Neural cell (in vitro differentiated cells): ENCODE results near the gene SPIN1. TPM values are rescaled to one million over a fixed set of nuclear protein-coding genes. Genes with fewer than 3 reads are reported as not detected.

Experiments used
- H2AFZ ChIP-seq: fragments of 200-600, 300-800 bp; sonication (generic), shearing (Covaris generic); 2 replicates; pipeline ENCODE4 v1.6.0; 2014; ENCODE audit warnings: low read depth, mild to moderate bottlenecking, antibody characterized with exemption, low read length, moderate library complexity
- H3F3A ChIP-seq: fragments of 200-600 bp; shearing (Covaris generic); 2 replicates; pipeline ENCODE4 v1.6.1; 2016; ENCODE audit warnings: mild to moderate bottlenecking, moderate library complexity, mixed read lengths, antibody characterized with exemption, low read length; ENCODE audit not compliant: insufficient read depth, poor library complexity, severe bottlenecking
- H3K27ac ChIP-seq: fragments of 200-600, 300-800 bp; sonication (generic), shearing (Covaris generic); 2 replicates; pipeline ENCODE4 v1.5.1; 2014; ENCODE audit warnings: mild to moderate bottlenecking, low read length, moderate library complexity
- H3K27me3 ChIP-seq: fragments of 300-800, 200-600 bp; sonication (generic), shearing (Covaris generic); 2 replicates; pipeline ENCODE4 v1.6.0; 2014; ENCODE audit warnings: mild to moderate bottlenecking, low read depth, low read length, moderate library complexity; ENCODE audit not compliant: insufficient read depth
- H3K36me3 ChIP-seq: fragments of 300-800, 200-600 bp; sonication (generic), shearing (Covaris generic); 2 replicates; pipeline ENCODE4 v1.5.1; 2014; ENCODE audit warnings: mild to moderate bottlenecking, antibody characterized with exemption, low read length, moderate library complexity; ENCODE audit not compliant: insufficient read depth
- H3K4me2 ChIP-seq: fragments of 300-800, 200-600 bp; sonication (generic), shearing (Covaris generic); 2 replicates; pipeline ENCODE4 v1.6.0; 2014; ENCODE audit warnings: mild to moderate bottlenecking, low read length
- H3K4me3 ChIP-seq: fragments of 300-800, 200-600 bp; sonication (generic), shearing (Covaris generic); 2 replicates; pipeline ENCODE4 v1.5.1; 2014; ENCODE audit warnings: mild to moderate bottlenecking, low read length, moderate library complexity
- H3K79me2 ChIP-seq: fragments of 200-600 bp; shearing (Covaris generic); replicated peaks from 2 replicates; pipeline ENCODE4 v1.6.0; 2014; ENCODE audit warnings: mild to moderate bottlenecking, low read length, moderate library complexity; ENCODE audit not compliant: insufficient read depth
- H3K9ac ChIP-seq: fragments of 300-800, 200-600 bp; sonication (generic), shearing (Covaris generic); 2 replicates; pipeline ENCODE4 v1.6.1; 2016; ENCODE audit warnings: mild to moderate bottlenecking, low read length, mixed read lengths
- H3K9me2 ChIP-seq: fragments of 200-600 bp; shearing (Covaris generic); 2 replicates; pipeline ENCODE4 v1.6.1; 2016; ENCODE audit warnings: mild to moderate bottlenecking, low read length, mixed read lengths; ENCODE audit not compliant: insufficient read depth
- H3K9me3 ChIP-seq: fragments of 200-600, 300-800 bp; sonication (generic), shearing (Covaris generic); 2 replicates; pipeline ENCODE4 v1.6.1; 2016; ENCODE audit warnings: mild to moderate bottlenecking, mixed run types, low read length, moderate library complexity, mixed read lengths
- H4K20me1 ChIP-seq: fragments of 200-600 bp; shearing (Covaris generic); 2 replicates; pipeline ENCODE4 v1.6.1; 2016; ENCODE audit warnings: mild to moderate bottlenecking, mixed run types; ENCODE audit not compliant: insufficient read depth
- CTCF ChIP-seq: fragments of 450-650 bp; IDR thresholded peaks from 2 replicates; pipeline ENCODE4 v1.5.1; 2014; ENCODE audit warnings: antibody characterized with exemption, mild to moderate bottlenecking, moderate library complexity; ENCODE audit not compliant: poor library complexity, severe bottlenecking
- EP300 ChIP-seq: fragments of 450-650 bp; conservative IDR thresholded peaks from 2 replicates; pipeline ENCODE4 v1.6.1; 2014; ENCODE audit warnings: antibody characterized with exemption, mild to moderate bottlenecking, moderate library complexity; ENCODE audit not compliant: poor library complexity, severe bottlenecking
- EZH2 ChIP-seq: fragments of 200-600, 300-800 bp; shearing (Covaris generic), sonication (generic); IDR thresholded peaks from 2 replicates; pipeline ENCODE4 v1.6.1; 2014; ENCODE audit warnings: antibody characterized with exemption, low read length, borderline replicate concordance, mild to moderate bottlenecking; ENCODE audit not compliant: insufficient read depth, poor library complexity, severe bottlenecking
- MXI1 ChIP-seq: fragments of 450-650 bp; conservative IDR thresholded peaks from 2 replicates; pipeline ENCODE4 v1.6.1; 2014; ENCODE audit warnings: antibody characterized with exemption, mild to moderate bottlenecking; ENCODE audit not compliant: poor library complexity, severe bottlenecking
- POLR2AphosphoS5 ChIP-seq: IDR thresholded peaks from 2 replicates; pipeline ENCODE4 v1.6.1; 2012
- RAD21 ChIP-seq: fragments of 450-650 bp; conservative IDR thresholded peaks from 2 replicates; pipeline ENCODE4 v1.6.1; 2014; ENCODE audit warnings: antibody characterized with exemption, mild to moderate bottlenecking, moderate library complexity
- REST ChIP-seq: IDR thresholded peaks from 2 replicates; pipeline ENCODE4 v1.6.1; 2012; ENCODE audit warnings: borderline replicate concordance
- SMC3 ChIP-seq: fragments of 450-650 bp; conservative IDR thresholded peaks from 2 replicates; pipeline ENCODE4 v1.6.1; 2014; ENCODE audit warnings: antibody characterized with exemption, mild to moderate bottlenecking, moderate library complexity; ENCODE audit not compliant: poor library complexity
- TAF1 ChIP-seq: IDR thresholded peaks from 2 replicates; pipeline ENCODE4 v1.6.1; 2012; ENCODE audit warnings: low read depth
- polyA plus RNA-seq: library from polyadenylated mRNA; depleted of rRNA; stranded (reverse); fragments of >200 nt; gene quantifications from 2 replicates; pipeline ENCODE4 v1.2.3, GENCODE V29; 2014

SPIN1 gene
- polyA plus RNA-seq, 1 donor from 2014 or later = 282 TPM

- Histone ChIP-seq H4K20me1 (no peaks in the 10 kb centered on the region), H3K79me2 (peaks cover 32% of the 10 kb centered on the region), H3K9me3 (no peaks in the 10 kb centered on the region), H3K9ac (no peak overlapping the region), H3K4me3 (no peak overlapping the region), H3F3A (no peaks in the 10 kb centered on the region), H3K9me2 (no peaks in the 10 kb centered on the region), H3K4me2 (no peak overlapping the region), H2AFZ (no peak overlapping the region), H3K27me3 (no peaks in the 10 kb centered on the region), H3K36me3 (peaks cover 10% of the 10 kb centered on the region), H3K27ac (no peak overlapping the region)
- TF ChIP-seq MXI1 (no peak), EZH2 (no peak), RAD21 (no peak), CTCF (no peak), SMC3 (no peak), REST (no peak), TAF1 (no peak), EP300 (no peak), POLR2AphosphoS5 (no peak)
These were observed 62.9 kb downstream of the SPIN1 start for GRCh38 chr9:88451160-88451559.

GRCh38 chr9:88458716-88459465, 70.6 kb downstream of the SPIN1 start:
- Histone ChIP-seq H3K9me3 (no peaks in the 10 kb centered on the region), H3K79me2 (peaks cover 12% of the 10 kb centered on the region), H3K27ac (no peak overlapping the region)

More at GRCh38 chr9:88458716-88459465, 70.6 kb downstream of the SPIN1 start:
- no peaks in the 10 kb centered on the region for H3K9me2 ChIP-seq
- H3K4me2 ChIP-seq = no peak overlapping the region
- peaks cover 4% of the 10 kb centered on the region for H3K36me3 ChIP-seq
- no peak overlapping the region for H2AFZ ChIP-seq
- no peak overlapping the region for H3K9ac ChIP-seq
- no peaks in the 10 kb centered on the region for H3F3A ChIP-seq
- no peak for TF ChIP-seq REST
- no peak for TF ChIP-seq EZH2
- TF ChIP-seq CTCF = no peak
- no peak for TF ChIP-seq TAF1
- no peak for TF ChIP-seq SMC3
- no peaks in the 10 kb centered on the region for H4K20me1 ChIP-seq
- H3K27me3 ChIP-seq = no peaks in the 10 kb centered on the region
- H3K4me3 ChIP-seq = no peak overlapping the region
